OCI-LY1 (cell line): Measurements from ENCODE around the gene CETP.
"Not testable (repeated sequence)": the region's sequence is repeated elsewhere in the genome, so short reads cannot be mapped to it uniquely, and the experiment has no call there.

Source experiments
- H2AFZ ChIP-seq: fragments of 200-600 bp; sonication (generic), shearing (Covaris generic); 2 replicates; pipeline ENCODE4 v1.6.0; 2014; ENCODE audit warnings: antibody characterized with exemption, mild to moderate bottlenecking, low read length
- H3F3A ChIP-seq: fragments of 200-600 bp; sonication (generic), shearing (Covaris generic); 2 replicates; pipeline ENCODE4 v1.6.0; 2014; ENCODE audit warnings: mild to moderate bottlenecking, antibody characterized with exemption, low read length, moderate library complexity; ENCODE audit not compliant: insufficient read depth
- H3K27ac ChIP-seq: fragments of 200-600 bp; sonication (generic); 2 replicates; pipeline ENCODE4 v1.5.1; 2014; ENCODE audit warnings: low read length, mixed run types, mild to moderate bottlenecking, low read depth; ENCODE audit not compliant: poor library complexity, severe bottlenecking
- H3K27me3 ChIP-seq: fragments of 200-600 bp; sonication (generic); 2 replicates; pipeline ENCODE4 v1.6.0; 2014; ENCODE audit warnings: antibody characterized with exemption, mild to moderate bottlenecking, low read length, moderate library complexity; ENCODE audit not compliant: insufficient read depth
- H3K36me3 ChIP-seq: fragments of 200-600 bp; sonication (generic); 2 replicates; pipeline ENCODE4 v1.6.1; 2014; ENCODE audit warnings: mild to moderate bottlenecking, antibody characterized with exemption, low read length, moderate library complexity, mixed read lengths; ENCODE audit not compliant: insufficient read depth
- H3K4me1 ChIP-seq: fragments of 200-600 bp; sonication (generic); 2 replicates; pipeline ENCODE4 v1.5.1; 2014; ENCODE audit warnings: mild to moderate bottlenecking, low read length, moderate library complexity; ENCODE audit not compliant: insufficient read depth, severe bottlenecking
- H3K4me2 ChIP-seq: fragments of 200-600 bp; sonication (generic), shearing (Covaris generic); 2 replicates; pipeline ENCODE4 v1.6.1; 2014; ENCODE audit warnings: low read length
- H3K4me3 ChIP-seq: fragments of 200-600 bp; sonication (generic); 2 replicates; pipeline ENCODE4 v1.5.1; 2014; ENCODE audit warnings: low read length, low read depth, mild to moderate bottlenecking, mixed read lengths; ENCODE audit not compliant: poor library complexity, severe bottlenecking
- H3K79me2 ChIP-seq: fragments of 200-600 bp; shearing (Covaris generic); 2 replicates; pipeline ENCODE4 v1.6.1; 2016; ENCODE audit warnings: mixed run types, low read length, mixed read lengths; ENCODE audit not compliant: insufficient read depth
- H3K9ac ChIP-seq: fragments of 200-600 bp; sonication (generic), shearing (Covaris generic); 2 replicates; pipeline ENCODE4 v1.6.1; 2014; ENCODE audit warnings: mild to moderate bottlenecking, low read length, mixed read lengths
- H3K9me2 ChIP-seq: fragments of 200-600 bp; sonication (generic), shearing (Covaris generic); 2 replicates; pipeline ENCODE4 v1.6.1; 2014; ENCODE audit warnings: low read depth, mild to moderate bottlenecking, low read length, mixed read lengths
- H3K9me3 ChIP-seq: fragments of 200-600 bp; shearing (Covaris generic); 2 replicates; pipeline ENCODE4 v1.6.1; 2014; ENCODE audit warnings: low read length, mixed read lengths
- H4K20me1 ChIP-seq: fragments of 200-600 bp; sonication (generic), shearing (Covaris generic); 2 replicates; pipeline ENCODE4 v1.6.0; 2016; ENCODE audit warnings: mild to moderate bottlenecking, low read length; ENCODE audit not compliant: insufficient read depth
- CTCF ChIP-seq: fragments of 200-600 bp; sonication (generic), shearing (Covaris generic); IDR thresholded peaks from 2 replicates; pipeline ENCODE4 v1.5.1; 2017; ENCODE audit warnings: mild to moderate bottlenecking, antibody characterized with exemption, low read length, moderate library complexity, mixed read lengths
- EZH2 ChIP-seq: fragments of 200-600 bp; sonication (generic), shearing (Covaris generic); IDR thresholded peaks from 2 replicates; pipeline ENCODE4 v1.8.0; 2017; ENCODE audit warnings: borderline replicate concordance, mixed run types, mild to moderate bottlenecking, antibody characterized with exemption, low read length, moderate library complexity, mixed read lengths

The CETP gene

GRCh38 chr16:56972403-56973293 is 10.9 kb downstream of the CETP start:
- Histone ChIP-seq H3K9me2 (no peaks in the 10 kb centered on the region), H4K20me1 (no peaks in the 10 kb centered on the region), H3K4me3 (no peak overlapping the region), H3K27me3 (no peaks in the 10 kb centered on the region; the same call in 1 of the 2 replicates), H3K36me3 (no peaks in the 10 kb centered on the region), H3K4me1 (no peaks in the 10 kb centered on the region), H3K4me2 (no peak overlapping the region), H2AFZ (no peak overlapping the region), H3K9ac (no peak overlapping the region), H3K9me3 (no peaks in the 10 kb centered on the region), H3K79me2 (no peaks in the 10 kb centered on the region), H3K27ac (no peak overlapping the region), H3F3A (no peaks in the 10 kb centered on the region)
- no peak for TF ChIP-seq CTCF
- no peak for TF ChIP-seq EZH2

- no peak for TF ChIP-seq CTCF
- no peak for TF ChIP-seq EZH2
- Histone ChIP-seq H3K27me3 (no peaks in the 10 kb centered on the region; the same call in 1 of the 2 replicates), H3K4me3 (no peak overlapping the region), H3K4me1 (no peaks in the 10 kb centered on the region), H3K36me3 (no peaks in the 10 kb centered on the region), H4K20me1 (no peaks in the 10 kb centered on the region), H3K79me2 (no peaks in the 10 kb centered on the region), H3K27ac (no peak overlapping the region), H2AFZ (no peak overlapping the region), H3K9ac (no peak overlapping the region), H3K4me2 (no peak overlapping the region), H3K9me3 (no peaks in the 10 kb centered on the region), H3F3A (no peaks in the 10 kb centered on the region), H3K9me2 (no peaks in the 10 kb centered on the region)
Observed at GRCh38 chr16:56973294-56973689, 11.5 kb downstream of the CETP start.

- H2AFZ ChIP-seq, H3K27me3 ChIP-seq, H3F3A ChIP-seq, H3K9me3 ChIP-seq, H3K4me2 ChIP-seq, H3K9me2 ChIP-seq, H3K36me3 ChIP-seq, H4K20me1 ChIP-seq, H3K4me3 ChIP-seq, H3K79me2 ChIP-seq, H3K27ac ChIP-seq, H3K9ac ChIP-seq, H3K4me1 ChIP-seq: not testable (repeated sequence)
Observed at GRCh38 chr16:56973899-56974298, 12.1 kb downstream of the CETP start.
